ENCODE results near the gene SPOPL.

The SPOPL gene

GRCh38 chr2:138531913-138532312 lies 30.3 kb downstream of the SPOPL start:
- TF ChIP-seq REST (IDR thresholded peaks at IDR 0.05; ENCODE audit: low read depth): no peak
- no peak for TF ChIP-seq YY1 (IDR thresholded peaks at IDR 0.05; ENCODE audit: low read depth)
- no peak for TF ChIP-seq FOXM1 (IDR thresholded peaks at IDR 0.05; ENCODE audit: borderline replicate concordance, low read depth)
- no peak for TF ChIP-seq USF1 (IDR thresholded peaks at IDR 0.05)

GRCh38 chr2:138534791-138535190 lies 33.2 kb downstream of the SPOPL start:
- TF ChIP-seq REST (IDR thresholded peaks at IDR 0.05; ENCODE audit: low read depth) (no peak), EGR1 (IDR thresholded peaks at IDR 0.05) (no peak), CEBPB (IDR thresholded peaks at IDR 0.05) (peak; percentile 24; the same call in 1 of the 2 replicates)

- TF ChIP-seq CREB1 (IDR thresholded peaks at IDR 0.05; ENCODE audit: low read depth) (no peak), MAX (IDR thresholded peaks at IDR 0.05) (no peak), TAF1 (IDR thresholded peaks at IDR 0.05; ENCODE audit: low read depth) (no peak), NFIC (IDR thresholded peaks at IDR 0.05) (peak; percentile 14; the same call in 1 of the 2 replicates), FOXM1 (IDR thresholded peaks at IDR 0.05; ENCODE audit: borderline replicate concordance, low read depth) (no peak), TCF12 (IDR thresholded peaks at IDR 0.05; ENCODE audit: low read depth) (no peak), CEBPB (IDR thresholded peaks at IDR 0.05) (no peak)
Observed at GRCh38 chr2:138536302-138536701, 34.7 kb downstream of the SPOPL start.

- TF ChIP-seq TCF12 (IDR thresholded peaks at IDR 0.05; ENCODE audit: low read depth) (no peak), CEBPB (IDR thresholded peaks at IDR 0.05) (no peak), YY1 (IDR thresholded peaks at IDR 0.05; ENCODE audit: low read depth) (no peak), ZBTB7A (IDR thresholded peaks at IDR 0.05; ENCODE audit: low read depth) (no peak), MAX (IDR thresholded peaks at IDR 0.05) (no peak), NFIC (IDR thresholded peaks at IDR 0.05) (no peak), USF1 (IDR thresholded peaks at IDR 0.05) (no peak), REST (IDR thresholded peaks at IDR 0.05; ENCODE audit: low read depth) (no peak), RAD21 (IDR thresholded peaks at IDR 0.05; ENCODE audit: low read depth) (no peak), CREB1 (IDR thresholded peaks at IDR 0.05; ENCODE audit: low read depth) (no peak), EP300 (IDR thresholded peaks at IDR 0.05; ENCODE audit: borderline replicate concordance) (no peak), FOXM1 (IDR thresholded peaks at IDR 0.05; ENCODE audit: borderline replicate concordance, low read depth) (no peak), EGR1 (IDR thresholded peaks at IDR 0.05) (no peak), TAF1 (IDR thresholded peaks at IDR 0.05; ENCODE audit: low read depth) (no peak), TEAD4 (IDR thresholded peaks at IDR 0.05) (no peak)
Observed at GRCh38 chr2:138536740-138537139, 35.2 kb downstream of the SPOPL start.

GRCh38 chr2:138537170-138537915 lies 35.8 kb downstream of the SPOPL start:
- TF ChIP-seq REST (IDR thresholded peaks at IDR 0.05; ENCODE audit: low read depth) (no peak), NFIC (IDR thresholded peaks at IDR 0.05) (no peak)
